ENCODE data around the gene DTNA.

Gene DTNA

DNA sequence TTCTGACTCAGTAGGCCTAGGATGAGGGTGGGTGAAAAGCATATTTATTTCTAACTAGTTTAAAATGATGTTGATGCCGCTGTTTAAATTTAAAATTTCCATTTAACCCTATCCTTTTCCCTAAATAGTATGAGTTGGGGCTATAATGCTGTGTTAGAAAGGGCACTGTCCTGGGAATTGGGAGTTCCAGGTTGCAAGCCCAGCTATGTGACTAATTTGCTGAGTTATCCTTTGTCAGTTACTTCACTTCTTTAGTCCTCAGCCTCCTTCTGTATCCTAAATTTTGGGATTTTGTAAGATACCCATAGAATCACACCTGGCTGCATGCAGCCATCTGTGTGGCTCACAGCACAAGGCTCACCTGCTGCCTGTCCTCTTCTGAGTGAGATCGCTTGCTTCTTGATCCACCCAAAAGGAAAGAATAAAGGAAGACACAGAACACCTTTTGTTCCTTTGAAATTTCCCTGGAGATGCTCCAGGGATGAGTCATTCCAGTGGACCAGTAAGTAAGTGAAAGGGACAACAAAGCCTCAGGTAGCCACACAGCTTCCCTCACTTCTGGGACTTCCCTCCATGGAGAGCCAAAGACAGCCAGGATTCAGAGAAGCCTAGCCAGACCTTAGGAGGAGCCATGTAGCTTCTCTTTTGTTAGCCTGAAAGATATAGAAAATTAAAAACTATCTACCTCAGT lies 97.2 kb downstream of the DTNA start:
- no peak for DNase-seq (ENCODE audit: low read depth)

DNA sequence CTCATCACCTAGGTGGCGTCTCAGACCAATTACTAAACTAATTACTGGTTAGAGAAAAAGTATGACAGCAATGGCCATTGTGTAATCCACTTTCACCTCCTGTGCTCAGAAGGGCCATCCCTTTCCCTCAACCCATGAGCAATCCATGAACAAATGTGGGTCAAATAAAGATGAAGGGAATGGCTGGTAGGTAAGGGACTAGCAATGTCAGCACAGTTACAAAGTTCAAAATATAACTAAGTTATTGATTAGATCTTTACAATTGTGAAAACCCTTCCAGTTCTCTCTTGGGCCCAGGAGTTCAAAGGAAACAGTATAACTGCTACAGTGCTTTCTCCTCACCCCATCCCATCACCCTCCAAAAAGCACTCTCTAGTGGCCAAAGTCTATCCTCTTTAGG lies 98.3 kb downstream of the DTNA start:
- DNase-seq (ENCODE audit: low read depth) = no peak

DNA sequence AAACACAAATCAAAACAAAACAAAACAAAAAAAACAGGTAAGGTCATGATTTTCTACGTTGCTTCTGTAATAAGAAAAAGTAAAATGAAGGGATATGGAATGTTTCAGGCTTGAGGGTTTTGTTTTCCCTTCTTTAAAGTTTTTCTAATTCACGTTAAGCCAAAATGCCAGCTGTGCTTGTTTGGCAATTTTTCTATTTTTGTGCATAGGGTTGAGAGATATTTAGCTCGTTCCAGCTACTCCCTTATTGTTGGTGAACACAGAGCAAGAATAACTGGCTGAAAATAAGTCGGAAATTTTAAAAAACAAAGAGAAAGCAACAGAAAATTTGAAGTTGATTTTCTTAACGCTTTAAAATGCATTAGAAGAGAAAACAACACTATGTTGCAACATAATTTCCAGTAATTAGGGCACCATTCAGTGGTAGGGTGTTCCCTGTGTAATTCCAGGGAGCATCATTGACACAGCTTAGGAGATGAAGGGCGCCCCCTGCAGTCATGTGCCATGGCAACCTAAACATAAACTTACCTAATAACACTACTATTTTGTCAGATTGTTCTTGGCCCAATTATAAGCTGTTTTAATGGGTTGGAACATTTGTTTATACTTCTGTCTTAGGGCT lies 99.5 kb downstream of the DTNA start:
- DNase-seq (ENCODE audit: low read depth) = no peak

DNA sequence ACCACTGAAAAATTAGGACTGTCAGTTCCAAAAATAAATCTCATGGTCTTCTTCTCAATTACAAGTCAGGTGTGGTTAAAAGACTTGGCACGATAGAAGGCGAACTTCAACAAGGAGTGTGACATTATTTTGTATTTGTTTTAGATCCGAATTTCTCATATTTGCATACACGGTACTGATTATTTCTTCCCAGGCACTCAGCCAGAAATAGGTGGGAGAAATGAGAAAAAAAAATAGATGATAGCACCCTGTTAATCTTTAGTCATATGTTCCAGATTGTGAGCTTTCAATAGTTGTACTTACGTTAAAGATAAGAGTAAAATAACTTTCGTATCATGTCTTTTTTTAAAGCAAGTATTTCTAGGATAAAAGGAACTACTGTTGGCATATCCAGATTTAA lies 106.1 kb downstream of the DTNA start:
- no peak for DNase-seq (ENCODE audit: low read depth)

DNA sequence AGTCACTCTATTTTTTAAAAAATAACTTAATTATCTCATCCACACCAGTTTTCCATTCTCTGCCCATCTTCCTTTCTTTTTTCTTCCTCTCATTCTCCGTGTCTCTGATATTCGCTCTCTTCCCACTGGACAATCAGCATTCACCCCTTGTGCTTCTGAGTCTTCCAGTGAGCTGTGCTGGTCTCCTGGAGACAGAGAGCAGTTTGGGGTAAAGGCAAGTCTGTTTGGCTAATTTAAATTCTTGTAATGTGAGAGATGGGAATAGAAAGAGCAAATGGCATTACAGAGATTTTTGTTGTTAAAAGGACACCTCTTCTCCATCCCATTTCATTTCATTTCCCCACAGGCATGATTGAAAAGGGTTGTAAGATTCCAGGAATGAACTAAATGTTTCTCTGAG lies 107.5 kb downstream of the DTNA start:
- no peak for DNase-seq (ENCODE audit: low read depth)

DNA sequence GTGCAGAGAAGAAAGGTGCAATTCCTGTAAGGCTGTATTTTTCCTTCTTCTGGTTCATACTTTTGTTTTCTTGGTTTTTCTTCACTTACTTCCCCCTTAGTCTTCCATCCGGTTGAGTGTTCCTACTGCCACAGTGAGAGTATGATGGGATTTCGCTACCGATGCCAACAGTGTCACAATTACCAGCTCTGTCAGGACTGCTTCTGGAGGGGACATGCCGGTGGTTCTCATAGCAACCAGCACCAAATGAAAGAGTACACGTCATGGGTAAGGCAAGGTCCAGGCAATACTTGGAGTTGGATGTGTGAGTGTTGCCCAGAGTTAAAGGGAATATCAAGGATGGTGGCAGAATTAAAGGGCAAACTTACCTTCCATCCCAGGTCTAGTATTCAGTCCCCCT lies 108.0 kb downstream of the DTNA start:
- no peak for DNase-seq (ENCODE audit: low read depth)

DNA sequence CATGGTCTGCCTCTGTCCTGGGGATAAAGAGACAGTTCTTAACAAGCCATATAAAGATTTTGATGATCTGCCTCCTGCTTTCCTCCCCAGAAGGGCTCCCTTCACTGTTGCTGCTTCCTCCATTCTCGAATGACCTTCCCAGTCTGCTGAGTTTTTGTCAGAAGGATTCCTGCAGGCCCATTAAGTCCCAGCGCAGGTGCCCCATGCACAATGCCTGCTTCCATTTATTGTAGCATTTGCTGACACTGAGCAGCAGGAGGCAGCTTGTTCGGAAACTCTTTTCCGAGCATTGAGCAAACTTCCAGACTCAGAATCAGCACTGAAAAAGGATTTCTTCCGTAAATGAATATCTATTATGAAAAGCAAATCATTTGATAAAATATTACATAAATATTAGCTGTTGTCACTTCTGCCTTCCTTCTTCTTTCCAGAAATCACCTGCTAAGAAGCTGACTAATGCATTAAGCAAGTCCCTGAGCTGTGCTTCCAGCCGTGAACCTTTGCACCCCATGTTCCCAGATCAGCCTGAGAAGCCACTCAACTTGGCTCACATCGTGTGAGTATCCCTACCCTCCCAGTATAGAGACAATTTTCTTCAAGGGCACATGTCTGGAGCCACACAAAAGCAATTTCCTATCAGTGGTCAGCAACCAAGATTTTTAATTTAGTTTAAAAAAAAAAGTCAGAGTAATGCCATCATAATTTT lies 110.4 kb downstream of the DTNA start:
- DNase-seq (ENCODE audit: low read depth) = no peak

DNA sequence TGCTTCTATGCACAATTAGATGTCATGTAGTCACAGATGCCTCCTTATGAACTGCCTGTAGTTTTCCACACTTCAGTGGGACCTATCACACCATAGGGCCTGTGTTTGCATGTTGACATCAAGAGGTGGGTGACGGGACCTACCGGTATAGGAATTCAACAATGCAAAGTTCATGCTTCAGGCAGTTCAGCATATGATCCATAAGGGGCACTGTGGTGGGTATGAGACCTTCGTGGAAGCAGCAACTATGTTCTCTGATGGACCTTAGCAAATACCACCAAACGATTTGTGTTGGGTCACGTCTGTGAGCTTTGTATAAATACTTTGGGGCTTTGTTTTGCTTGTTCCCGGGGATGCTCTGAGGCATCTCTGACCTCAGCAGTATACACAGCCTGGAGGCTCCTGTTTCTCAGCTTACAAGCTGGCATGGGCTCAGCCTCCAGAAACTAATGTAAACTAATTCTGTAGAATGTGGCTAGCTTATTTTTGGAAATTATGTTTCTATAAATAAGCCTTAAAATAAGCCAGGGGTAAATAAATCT lies 111.6 kb downstream of the DTNA start:
- no peak for DNase-seq (ENCODE audit: low read depth)

DNA sequence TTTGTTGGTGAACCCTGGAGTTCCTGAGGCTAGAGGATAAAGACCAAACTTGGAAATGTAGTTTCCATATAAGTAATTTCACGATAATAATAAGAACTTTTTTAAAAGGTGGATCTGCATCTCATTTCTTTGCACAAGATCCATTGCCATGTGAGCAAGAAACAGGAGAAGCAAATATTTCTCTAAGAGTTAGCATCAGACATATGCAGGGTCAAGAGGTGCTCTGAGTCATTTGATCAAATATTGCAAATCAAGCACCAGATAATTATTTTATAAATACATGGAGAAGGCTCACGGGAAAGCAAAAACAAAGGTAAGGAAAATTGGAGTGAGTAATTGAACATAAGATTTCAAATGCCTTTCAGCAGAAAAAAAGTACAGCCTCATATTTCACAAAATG lies 118.0 kb downstream of the DTNA start:
- no peak for DNase-seq (ENCODE audit: low read depth)

DNA sequence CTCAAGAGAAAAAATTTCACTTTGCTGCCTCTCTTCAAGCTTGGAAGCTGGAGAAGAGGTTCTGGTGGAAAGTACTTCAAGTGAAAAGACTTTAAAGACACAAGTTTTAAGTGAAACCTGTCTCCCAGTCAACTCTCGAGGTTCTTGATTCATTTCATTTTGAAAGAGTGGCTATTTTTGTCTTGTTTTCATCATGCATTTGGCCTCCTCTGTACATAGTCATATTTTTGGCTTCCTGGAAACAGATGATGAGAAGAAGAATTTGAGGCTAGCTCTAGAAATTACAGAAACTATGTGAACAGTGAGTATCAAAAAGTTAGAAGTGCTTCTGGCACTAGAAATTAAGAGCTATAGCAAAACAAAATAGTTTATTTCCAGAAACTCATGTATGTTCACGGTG lies 124.8 kb downstream of the DTNA start:
- no peak for DNase-seq (ENCODE audit: low read depth)

DNA sequence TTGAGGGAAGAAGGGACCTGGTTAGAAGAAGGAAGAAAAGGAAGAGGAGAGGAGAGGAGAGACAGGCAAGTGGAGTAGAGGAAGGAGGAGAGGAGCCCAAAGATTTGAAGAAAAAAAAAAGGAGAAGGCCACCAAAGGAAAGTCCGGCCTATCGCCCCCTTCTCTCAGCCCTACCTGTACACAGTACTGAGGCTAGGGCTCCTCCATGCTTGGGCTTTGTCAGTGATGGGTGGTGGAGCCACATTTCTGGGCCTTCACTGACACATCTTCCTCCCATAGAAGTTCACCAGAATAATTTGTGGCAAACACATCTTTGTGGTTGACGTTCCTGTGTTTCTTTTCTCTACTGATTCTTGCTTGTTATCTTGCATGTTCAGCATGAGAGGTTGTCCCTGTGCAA lies 125.4 kb downstream of the DTNA start:
- DNase-seq (ENCODE audit: low read depth) = no peak

DNA sequence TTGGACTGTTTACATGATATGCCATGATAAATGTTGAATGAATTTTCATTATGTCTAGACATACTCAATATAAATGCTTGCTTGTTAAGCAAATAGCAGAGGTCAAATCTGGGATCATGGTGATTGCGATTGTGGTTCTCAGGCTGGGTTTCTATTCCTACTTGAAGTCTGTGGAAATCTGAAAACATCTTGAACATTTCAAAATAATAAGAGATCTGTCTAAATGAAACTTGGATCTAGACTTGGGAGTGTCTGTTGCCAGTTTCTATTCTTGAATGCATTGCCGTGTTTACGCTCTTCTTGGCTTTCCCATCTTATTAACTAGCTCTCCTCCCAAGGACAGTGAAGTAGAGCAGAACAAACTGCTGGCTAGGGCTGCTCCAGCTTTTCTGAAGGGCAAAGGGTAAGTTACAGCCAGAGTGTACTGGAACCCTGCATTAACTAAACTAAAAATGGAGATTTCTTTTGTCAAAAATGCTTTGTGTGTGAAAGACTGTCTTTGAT lies 127.7 kb downstream of the DTNA start:
- DNase-seq (ENCODE audit: low read depth) = no peak

DNA sequence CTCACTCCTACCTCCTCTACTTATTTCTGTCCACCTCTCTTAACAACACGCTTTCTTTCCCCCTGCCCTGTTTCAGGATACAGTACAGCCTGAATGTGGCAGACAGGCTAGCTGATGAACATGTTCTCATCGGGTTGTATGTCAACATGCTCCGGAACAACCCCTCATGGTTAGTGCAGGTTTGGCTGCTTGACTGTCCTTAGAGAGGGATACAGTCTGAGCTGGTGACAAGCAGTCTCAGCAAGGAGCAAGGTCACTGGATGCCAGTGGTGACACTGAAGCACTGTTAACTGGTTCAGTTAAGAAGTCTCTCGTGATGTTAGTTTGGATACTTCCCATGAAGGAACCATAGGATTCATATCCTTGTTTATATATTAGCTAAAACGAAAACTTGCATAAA lies 128.6 kb downstream of the DTNA start:
- no peak for DNase-seq (ENCODE audit: low read depth)

DNA sequence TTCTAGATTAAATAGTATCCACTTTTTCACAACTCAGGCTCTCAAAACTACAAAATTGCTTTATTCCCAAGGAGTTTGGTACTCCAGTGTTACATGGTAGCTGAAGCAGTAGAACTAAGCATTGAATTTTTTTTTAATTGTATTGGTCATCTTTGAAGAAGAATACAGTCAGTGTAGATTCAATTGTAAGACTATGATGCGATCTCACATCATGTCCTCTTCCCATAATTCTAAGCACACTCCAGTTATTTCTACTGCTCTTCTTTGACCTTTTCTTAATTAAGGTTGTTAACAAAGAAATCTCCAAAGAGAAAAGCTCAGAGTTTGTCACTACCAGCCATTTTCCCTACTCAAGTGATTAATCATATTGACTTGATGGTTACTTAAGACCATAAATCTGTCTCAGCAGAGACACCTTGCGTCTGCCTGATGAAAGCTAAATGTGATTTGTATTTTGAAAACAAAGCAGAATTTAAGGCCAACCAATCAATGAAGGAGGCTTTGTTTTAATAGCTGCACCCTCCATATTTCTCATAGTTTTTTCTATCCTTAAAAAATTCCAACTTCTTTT lies 130.2 kb downstream of the DTNA start:
- no peak for DNase-seq (ENCODE audit: low read depth)

DNA sequence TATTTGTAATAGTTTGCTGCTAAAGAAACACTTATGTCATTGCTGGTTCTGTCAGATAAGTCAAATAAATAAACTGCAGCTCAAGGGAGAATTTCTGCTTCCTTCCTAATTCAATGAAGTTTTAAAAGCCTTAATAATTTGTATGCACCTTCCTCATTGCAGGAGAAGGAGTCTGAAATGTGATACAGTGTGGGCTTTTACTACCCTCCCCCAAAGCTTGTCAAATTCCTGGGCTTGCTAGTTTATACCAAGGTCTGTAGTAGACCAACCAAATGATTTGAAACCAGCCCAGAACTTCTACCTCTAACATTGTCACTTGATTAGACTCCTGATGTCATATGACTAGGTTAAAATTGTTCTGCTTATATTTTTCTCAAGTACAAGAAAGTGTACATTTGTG lies 131.8 kb downstream of the DTNA start:
- no peak for DNase-seq (ENCODE audit: low read depth)

DNA sequence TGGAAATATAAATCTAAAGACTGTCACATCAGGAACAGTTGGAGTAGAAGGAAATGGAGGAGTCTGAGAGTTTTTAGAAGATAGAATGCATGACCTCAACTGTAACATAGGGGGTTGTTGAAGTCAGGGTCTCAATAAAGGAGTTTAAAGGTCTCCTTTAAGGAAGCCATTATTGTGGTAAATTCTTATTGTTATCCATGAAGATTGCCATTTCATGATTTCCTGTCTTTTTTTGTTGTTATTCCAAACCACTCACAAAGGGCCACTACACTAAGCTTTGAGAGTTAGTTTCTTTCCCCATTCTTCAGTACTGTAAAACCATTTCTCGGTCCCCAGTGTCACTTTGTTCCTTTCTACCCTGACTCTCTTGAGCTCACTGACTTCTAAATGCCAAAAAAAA lies 134.0 kb downstream of the DTNA start:
- no peak for DNase-seq (ENCODE audit: low read depth)

DNA sequence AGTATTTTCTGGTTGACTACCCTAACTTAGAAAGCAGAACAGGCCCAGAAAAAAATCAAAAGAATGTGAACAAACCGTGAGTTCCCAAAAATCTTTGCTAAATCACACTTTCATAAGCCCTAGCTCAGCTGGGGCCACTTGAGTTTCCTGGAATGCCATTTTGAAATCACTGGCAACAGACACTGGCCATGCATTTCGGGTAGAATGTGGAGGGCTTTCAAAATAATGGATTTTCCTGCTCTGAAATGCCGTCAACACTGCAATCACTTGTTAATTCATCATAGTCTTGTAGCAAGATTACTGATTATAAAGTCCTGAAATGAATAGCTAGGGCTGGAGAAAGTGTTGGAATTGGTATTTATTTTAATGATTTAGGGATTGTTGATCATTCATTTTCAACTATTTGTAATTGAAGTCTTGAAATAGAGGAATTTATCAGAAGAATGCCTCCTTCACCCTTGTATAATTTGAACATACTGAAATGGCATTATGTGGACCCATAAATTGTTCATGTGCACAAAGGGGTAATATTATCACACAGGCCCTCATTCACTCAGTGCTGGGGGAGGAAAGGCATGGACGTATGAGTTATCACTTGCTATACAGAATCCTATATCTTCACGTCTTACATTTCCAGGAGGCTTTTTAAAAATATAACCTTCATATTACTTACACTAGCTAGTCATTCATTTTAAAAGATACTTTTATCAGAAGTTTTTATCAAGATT lies 134.8 kb downstream of the DTNA start:
- DNase-seq (ENCODE audit: low read depth) = no peak

DNA sequence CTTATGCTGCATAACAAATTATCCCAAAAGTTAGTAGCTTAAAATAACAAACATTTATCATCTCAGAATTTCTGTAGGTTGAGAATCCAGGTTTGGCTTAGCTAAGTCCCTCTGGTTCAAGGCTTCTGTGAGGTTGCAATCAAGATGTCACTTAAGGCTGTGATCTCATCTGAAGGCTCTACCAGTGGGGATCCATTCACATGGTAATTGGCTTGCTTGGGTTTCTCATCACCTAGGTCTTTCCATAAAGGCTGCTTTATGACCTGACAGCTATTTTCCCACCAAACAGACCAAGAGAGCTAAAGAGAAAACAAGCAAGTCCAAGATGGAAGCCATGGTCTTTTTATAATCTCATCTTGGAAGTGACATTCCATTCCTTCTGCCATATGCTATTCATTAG lies 137.3 kb downstream of the DTNA start:
- no peak for DNase-seq (ENCODE audit: low read depth)

DNA sequence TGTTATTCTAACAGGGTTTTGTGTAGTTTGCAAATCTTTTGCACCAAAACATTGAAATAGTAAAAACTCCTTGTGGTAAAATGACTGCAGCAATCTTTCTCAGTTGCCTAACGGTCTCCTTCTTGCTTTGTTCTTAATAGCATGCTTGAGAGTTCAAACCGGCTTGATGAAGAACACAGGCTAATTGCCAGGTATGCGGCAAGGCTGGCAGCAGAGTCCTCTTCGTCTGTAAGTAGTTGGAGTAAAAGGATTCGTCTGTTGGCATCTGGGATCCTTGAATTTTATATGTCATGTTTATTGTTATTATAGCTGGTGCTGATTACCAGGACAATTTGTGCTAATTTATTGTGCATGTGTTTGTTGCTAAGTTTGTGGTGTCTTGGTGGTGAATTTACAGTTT lies 138.1 kb downstream of the DTNA start:
- DNase-seq (ENCODE audit: low read depth) = no peak

DNA sequence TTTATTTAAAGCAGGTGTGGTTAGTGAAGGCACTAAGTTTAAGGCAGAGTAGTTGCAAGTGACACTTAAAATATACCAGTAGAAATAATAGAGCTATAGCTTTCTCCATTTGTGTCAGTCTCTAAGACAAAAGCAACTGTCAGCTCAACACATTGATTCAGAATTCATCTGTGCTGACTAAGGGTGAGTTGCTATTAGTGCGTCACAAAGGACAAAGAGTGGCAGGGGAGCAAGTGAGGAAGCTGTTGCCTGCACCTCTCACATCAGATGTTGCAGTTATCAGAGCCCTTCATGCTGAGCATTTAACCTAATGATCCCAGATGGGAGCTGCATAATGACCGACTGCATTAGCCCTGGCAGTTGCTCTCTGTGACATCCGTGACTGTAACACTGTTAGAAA lies 138.6 kb downstream of the DTNA start:
- DNase-seq (ENCODE audit: low read depth) = no peak

DNA sequence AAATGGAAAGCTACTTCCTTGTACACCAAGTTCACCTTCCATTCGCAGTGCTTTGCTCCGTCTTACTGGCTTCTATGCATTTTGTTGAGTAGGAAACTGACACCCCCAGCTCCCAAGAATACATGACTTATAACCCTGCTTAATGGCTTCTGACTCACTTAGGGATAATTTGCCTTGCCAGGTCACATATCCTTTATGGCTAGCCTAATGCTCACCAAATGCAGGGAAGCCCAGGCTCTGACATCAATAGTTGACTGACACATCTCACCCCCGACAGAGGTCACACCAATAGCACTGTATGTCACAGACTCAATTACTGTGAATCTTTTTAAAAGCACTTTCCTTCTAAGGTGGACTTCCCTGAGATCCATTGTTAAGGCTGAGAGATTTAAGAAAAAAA lies 147.2 kb downstream of the DTNA start:
- no peak for DNase-seq (ENCODE audit: low read depth)

DNA sequence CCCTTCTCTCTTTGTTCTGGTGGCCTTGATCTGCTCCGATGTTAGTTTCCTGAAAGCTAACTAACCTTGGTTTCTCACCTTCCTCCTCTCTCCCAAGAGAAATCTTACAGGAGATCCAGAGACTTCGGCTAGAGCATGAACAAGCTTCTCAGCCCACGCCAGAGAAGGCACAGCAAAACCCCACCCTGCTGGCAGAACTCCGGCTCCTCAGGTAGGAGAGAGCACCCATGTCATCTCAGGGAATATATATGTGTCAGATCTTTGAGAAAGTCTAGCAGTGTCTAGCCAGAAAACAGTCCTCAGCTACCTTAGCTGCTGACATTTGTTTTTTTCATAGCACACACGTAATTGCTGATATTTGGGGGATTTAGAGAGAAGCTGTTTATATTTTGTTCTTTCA lies 148.1 kb downstream of the DTNA start:
- no peak for DNase-seq (ENCODE audit: low read depth)

All from HS-27A (cell line).